Astrocyte (in vitro differentiated cells and primary cell): ENCODE results near the gene COL24A1. TPM values are rescaled to one million over a fixed set of nuclear protein-coding genes. Genes with fewer than 3 reads are reported as not detected.

Experiments used
- DNase-seq: peaks from one replicate; pipeline ENCODE4 v3.0.0-alpha.2; 2010; ENCODE audit warnings: low read depth
- FAIRE-seq: peaks from 2 replicates; lab custom pipeline; 2011; peaks lifted over from hg19 to GRCh38; lab: Jason Lieb, UNC
- H2AFZ ChIP-seq: 2 replicates; pipeline ENCODE4 v1.6.0; 2012; ENCODE audit warnings: low read depth, low read length, inconsistent platforms
- H3K27ac ChIP-seq: 2 replicates; pipeline ENCODE4 v1.5.1; 2011; ENCODE audit warnings: low read depth, low read length, inconsistent platforms
- H3K27me3 ChIP-seq: 2 replicates; pipeline ENCODE4 v1.6.0; 2011; ENCODE audit warnings: low read length, inconsistent platforms; ENCODE audit not compliant: insufficient read depth
- H3K36me3 ChIP-seq: 2 replicates; pipeline ENCODE4 v1.5.1; 2011; ENCODE audit warnings: low read length, inconsistent platforms; ENCODE audit not compliant: insufficient read depth
- H3K4me1 ChIP-seq: 2 replicates; pipeline ENCODE4 v1.5.1; 2011; ENCODE audit warnings: low read length, inconsistent platforms; ENCODE audit not compliant: insufficient read depth
- H3K4me2 ChIP-seq: 2 replicates; pipeline ENCODE4 v1.6.0; 2012; ENCODE audit warnings: low read length, inconsistent platforms
- H3K4me3 ChIP-seq: 2 replicates; pipeline ENCODE4 v1.5.1; 2011; ENCODE audit warnings: low read depth, mild to moderate bottlenecking, low read length, inconsistent platforms; ENCODE audit not compliant: insufficient read depth
- H3K79me2 ChIP-seq: 2 replicates; pipeline ENCODE4 v1.6.0; 2012; ENCODE audit warnings: mild to moderate bottlenecking, low read length, inconsistent platforms; ENCODE audit not compliant: insufficient read depth
- H3K9ac ChIP-seq: 2 replicates; pipeline ENCODE4 v1.6.0; 2012; ENCODE audit warnings: mild to moderate bottlenecking, low read length, inconsistent platforms
- H3K9me3 ChIP-seq: 2 replicates; pipeline ENCODE4 v1.5.1; 2012; ENCODE audit warnings: low read depth, mild to moderate bottlenecking, low read length, inconsistent platforms; ENCODE audit not compliant: insufficient read depth
- H4K20me1 ChIP-seq: 2 replicates; pipeline ENCODE4 v1.6.0; 2012; ENCODE audit warnings: low read length, inconsistent platforms; ENCODE audit not compliant: insufficient read depth
- H3K27ac Mint-ChIP-seq: one replicate; pipeline ENCODE4 v1.8.0; 2021; ENCODE audit warnings: mild to moderate bottlenecking, mixed read lengths; ENCODE audit not compliant: unreplicated experiment
- H3K27me3 Mint-ChIP-seq: one replicate; pipeline ENCODE4 v1.8.0; 2021; ENCODE audit warnings: low read depth, mixed read lengths; ENCODE audit not compliant: unreplicated experiment
- H3K36me3 Mint-ChIP-seq: one replicate; pipeline ENCODE4 v1.8.0; 2021; ENCODE audit warnings: low read depth, mixed read lengths; ENCODE audit not compliant: unreplicated experiment
- H3K4me1 Mint-ChIP-seq: one replicate; pipeline ENCODE4 v1.8.0; 2021; ENCODE audit warnings: low read depth, mixed read lengths; ENCODE audit not compliant: unreplicated experiment
- H3K4me3 Mint-ChIP-seq: one replicate; pipeline ENCODE4 v1.8.0; 2021; ENCODE audit warnings: mild to moderate bottlenecking, moderate library complexity, mixed read lengths; ENCODE audit not compliant: unreplicated experiment
- H3K9me3 Mint-ChIP-seq: one replicate; pipeline ENCODE4 v1.8.0; 2021; ENCODE audit warnings: mild to moderate bottlenecking, mixed read lengths; ENCODE audit not compliant: unreplicated experiment
- EZH2 ChIP-seq: IDR thresholded peaks from 2 replicates; pipeline ENCODE4 v1.6.1; 2012; ENCODE audit warnings: mild to moderate bottlenecking, low read length, inconsistent platforms; ENCODE audit not compliant: insufficient read depth
- total RNA-seq: library from RNA; stranded (reverse); gene quantifications from 2 replicates; pipeline ENCODE4 v1.2.1, GENCODE V29; 2021
- TF ChIP-seq, protein P1 (sequence below): IDR thresholded peaks from 2 replicates; pipeline ENCODE4 v1.5.1; 2011; ENCODE audit warnings: low read depth, mild to moderate bottlenecking, inconsistent platforms, low read length, moderate library complexity; ENCODE audit not compliant: insufficient read depth

Gene COL24A1
- total RNA-seq, 1 donor from 2014 or later = 5.6 TPM

DNA sequence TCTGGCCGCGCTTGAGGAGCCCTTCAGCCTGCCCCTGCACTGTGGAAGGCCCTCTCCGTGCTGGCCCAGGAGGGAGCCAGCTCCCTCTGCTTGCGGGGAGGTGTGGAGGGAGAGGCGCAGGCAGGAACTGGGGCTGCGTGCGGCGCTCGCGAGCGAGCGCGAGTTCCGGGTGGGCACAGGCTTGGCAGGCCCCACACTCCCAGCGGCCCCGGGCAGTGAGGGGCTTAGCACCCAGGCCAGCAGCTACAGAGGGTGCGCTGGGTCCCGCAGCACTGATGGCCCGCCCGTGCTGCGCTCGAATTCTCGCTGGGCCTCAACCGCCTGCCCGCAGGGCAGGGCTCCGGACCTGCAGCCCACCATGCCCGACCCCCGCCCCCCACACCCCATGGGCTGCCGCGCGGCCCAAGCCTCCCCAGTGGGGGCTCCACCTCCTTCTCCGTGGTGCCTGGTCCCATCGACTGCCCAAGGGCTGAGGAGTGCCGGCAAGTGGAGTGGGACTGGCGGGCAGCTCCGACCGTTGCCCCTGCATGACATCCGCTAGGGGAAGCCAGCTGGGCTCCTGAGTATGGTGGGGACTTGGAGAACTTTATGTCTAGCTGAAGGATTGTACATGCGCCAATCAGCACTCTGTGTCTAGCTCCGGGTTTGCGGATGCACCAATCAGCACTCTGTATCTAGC lies 46.0 kb downstream of the COL24A1 start:
- H2AFZ ChIP-seq = no peak overlapping the region
- Mint-ChIP-seq H3K27ac (no peak overlapping the region), H3K4me3 (no peak overlapping the region), H3K27me3 (no peaks in the 10 kb centered on the region), H3K36me3 (peaks cover 13% of the 10 kb centered on the region), H3K9me3 (peaks cover 3% of the 10 kb centered on the region), H3K4me1 (no peaks in the 10 kb centered on the region)
- no peaks in the 10 kb centered on the region for H4K20me1 ChIP-seq
- H3K36me3 ChIP-seq = no peaks in the 10 kb centered on the region
- no peaks in the 10 kb centered on the region for H3K79me2 ChIP-seq
- no peak overlapping the region for H3K27ac ChIP-seq
- no peaks in the 10 kb centered on the region for H3K4me1 ChIP-seq
- H3K4me3 ChIP-seq = no peak overlapping the region
- H3K9ac ChIP-seq = no peak overlapping the region
- FAIRE-seq (no peak), DNase-seq (no peak)
- no peak overlapping the region for H3K4me2 ChIP-seq
- TF ChIP-seq, protein P1, sequence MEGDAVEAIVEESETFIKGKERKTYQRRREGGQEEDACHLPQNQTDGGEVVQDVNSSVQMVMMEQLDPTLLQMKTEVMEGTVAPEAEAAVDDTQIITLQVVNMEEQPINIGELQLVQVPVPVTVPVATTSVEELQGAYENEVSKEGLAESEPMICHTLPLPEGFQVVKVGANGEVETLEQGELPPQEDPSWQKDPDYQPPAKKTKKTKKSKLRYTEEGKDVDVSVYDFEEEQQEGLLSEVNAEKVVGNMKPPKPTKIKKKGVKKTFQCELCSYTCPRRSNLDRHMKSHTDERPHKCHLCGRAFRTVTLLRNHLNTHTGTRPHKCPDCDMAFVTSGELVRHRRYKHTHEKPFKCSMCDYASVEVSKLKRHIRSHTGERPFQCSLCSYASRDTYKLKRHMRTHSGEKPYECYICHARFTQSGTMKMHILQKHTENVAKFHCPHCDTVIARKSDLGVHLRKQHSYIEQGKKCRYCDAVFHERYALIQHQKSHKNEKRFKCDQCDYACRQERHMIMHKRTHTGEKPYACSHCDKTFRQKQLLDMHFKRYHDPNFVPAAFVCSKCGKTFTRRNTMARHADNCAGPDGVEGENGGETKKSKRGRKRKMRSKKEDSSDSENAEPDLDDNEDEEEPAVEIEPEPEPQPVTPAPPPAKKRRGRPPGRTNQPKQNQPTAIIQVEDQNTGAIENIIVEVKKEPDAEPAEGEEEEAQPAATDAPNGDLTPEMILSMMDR = no peak
- TF ChIP-seq EZH2 = no peak
- H3K9me3 ChIP-seq = no peaks in the 10 kb centered on the region
- H3K27me3 ChIP-seq = no peaks in the 10 kb centered on the region

DNA sequence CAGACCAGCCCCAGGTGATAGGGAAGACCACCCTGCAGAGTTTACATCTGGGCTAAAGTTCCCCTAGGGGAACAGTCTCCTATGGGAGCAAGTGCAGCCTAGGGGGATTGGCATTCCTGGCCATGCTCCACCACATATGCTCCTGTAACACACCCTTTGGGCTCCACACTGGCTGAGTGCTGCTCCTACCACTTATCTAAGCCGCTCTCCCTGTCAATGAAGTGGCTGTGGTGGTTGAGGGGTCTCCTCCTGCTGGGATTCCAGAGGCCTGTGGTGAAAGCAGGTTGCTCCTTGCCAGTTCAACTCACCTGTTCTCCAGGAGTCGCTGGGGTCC lies 51.1 kb downstream of the COL24A1 start:
- no peak for TF ChIP-seq EZH2
- TF ChIP-seq, protein P1 = no peak

More for the DNA sequence above, 51.1 kb downstream of the COL24A1 start:
- DNase-seq (no peak), FAIRE-seq (no peak)
- Mint-ChIP-seq H3K27ac (no peak overlapping the region), H3K36me3 (peaks cover 9% of the 10 kb centered on the region), H3K9me3 (peaks cover 12% of the 10 kb centered on the region), H3K4me1 (peaks cover under 1% of the 10 kb centered on the region), H3K27me3 (no peaks in the 10 kb centered on the region), H3K4me3 (no peak overlapping the region)
- Histone ChIP-seq H4K20me1 (no peaks in the 10 kb centered on the region), H3K9ac (no peak overlapping the region), H3K79me2 (no peaks in the 10 kb centered on the region), H3K9me3 (no peaks in the 10 kb centered on the region), H3K27ac (no peak overlapping the region), H2AFZ (no peak overlapping the region), H3K4me1 (peaks cover 2% of the 10 kb centered on the region), H3K4me2 (no peak overlapping the region), H3K36me3 (no peaks in the 10 kb centered on the region), H3K4me3 (no peak overlapping the region), H3K27me3 (no peaks in the 10 kb centered on the region)
